HCT116 (cell line): Measurements from ENCODE around the gene POLA1. TPM values are rescaled to one million over a fixed set of nuclear protein-coding genes. Genes with fewer than 3 reads are reported as not detected.

Experiments used
- ATAC-seq: fragments of 200-7000 bp; cut with Tn5 transposase; 2 replicates; pipeline ENCODE4 v1.9.1; 2020; ENCODE audit warnings: mild to moderate bottlenecking, moderate library complexity
- BruUV-seq: library from RNA; stranded (reverse); fragments of 400-500 nt; replicated peaks from 2 replicates; lab custom pipeline; 2021; lab: Mats Ljungman, UMichigan
- CTCF ChIA-PET: fragments of 300-600 bp; sonication (Branson Sonifier 250); formaldehyde crosslinking; loops from one replicate; lab custom pipeline; 2021; ENCODE audit warnings: antibody characterized with exemption; lab: Charles Lee
- POLR2A ChIA-PET: fragments of 300-600, 350-600 bp; sonication (Branson Sonifier 250); formaldehyde crosslinking; loops from one replicate; lab custom pipeline; 2021; ENCODE audit warnings: antibody characterized with exemption; lab: Charles Lee
- RAD21 ChIA-PET, 2 experiments: fragments of 300-600 bp; sonication (Branson Sonifier 250); formaldehyde crosslinking; loops; one replicate each; lab custom pipeline; 2023; ENCODE audit warnings: low total read pairs in 2 of 2; ENCODE audit not compliant: uncharacterized antibody in 2 of 2, unreplicated experiment in 2 of 2, low non-redundant PET in 1 of 2; lab: Charles Lee
- DNase-seq: peaks from one replicate; pipeline ENCODE4 v3.0.0-alpha.2; 2010; ENCODE audit warnings: low read depth, low spot score
- H2AFZ ChIP-seq: fragments of 200-600 bp; shearing (Covaris generic), sonication (generic); 2 replicates; pipeline ENCODE4 v1.6.1; 2017; ENCODE audit warnings: low read depth, mixed run types, mixed read lengths, antibody characterized with exemption, low read length; ENCODE audit not compliant: poor library complexity, severe bottlenecking
- H3K27ac ChIP-seq: 2 replicates; pipeline ENCODE4 v1.5.1; 2012; ENCODE audit warnings: low read depth, low read length
- H3K27me3 ChIP-seq: fragments of 200-600 bp; sonication (generic); 2 replicates; pipeline ENCODE4 v1.6.1; 2016; ENCODE audit warnings: mixed run types, low read length, mixed read lengths; ENCODE audit not compliant: insufficient read depth
- H3K36me3 ChIP-seq, 2 experiments: fragments of 200-500 bp in 1 of 2; fragments of 200-600 bp in 1 of 2; sonication (Bioruptor generic) in 1 of 2; sonication (generic) in 1 of 2; 2 replicates each; pipeline versions ENCODE4 v1.5.1 to v1.6.1; 2014 to 2016; ENCODE audit warnings: low read length in 2 of 2, inconsistent platforms in 1 of 2, mixed read lengths in 1 of 2, mixed run types in 1 of 2; ENCODE audit not compliant: insufficient read depth in 2 of 2, control insufficient read depth in 1 of 2
- H3K4me1 ChIP-seq, 2 experiments: fragments of 200-600 bp in 1 of 2; sonication (generic) in 1 of 2; 2 replicates each; pipeline versions ENCODE4 v1.5.1 to v1.6.1; 2012 to 2017; ENCODE audit warnings: low read length in 2 of 2, inconsistent platforms in 1 of 2, mild to moderate bottlenecking in 1 of 2, mixed read lengths in 1 of 2, mixed run types in 1 of 2, moderate library complexity in 1 of 2; ENCODE audit not compliant: insufficient read depth in 2 of 2, control insufficient read depth in 1 of 2
- H3K4me2 ChIP-seq: fragments of 200-600 bp; sonication (generic); 2 replicates; pipeline ENCODE4 v1.6.1; 2017; ENCODE audit warnings: mixed run types, low read length, mixed read lengths
- H3K4me3 ChIP-seq, 2 experiments: fragments of 200-600 bp in 1 of 2; sonication (generic) in 1 of 2; replicated peaks in 1 of 2; 2 replicates each; pipeline ENCODE4 v1.5.1; 2011 to 2016; ENCODE audit warnings: low read length in 2 of 2, control low read depth in 1 of 2, low read depth in 1 of 2, mild to moderate bottlenecking in 1 of 2, mixed read lengths in 1 of 2, mixed run types in 1 of 2
- H3K79me2 ChIP-seq: fragments of 200-600 bp; sonication (generic); 2 replicates; pipeline ENCODE4 v1.6.1; 2017; ENCODE audit warnings: mild to moderate bottlenecking, mixed run types, low read length, moderate library complexity, mixed read lengths; ENCODE audit not compliant: insufficient read depth
- H3K9ac ChIP-seq: fragments of 200-600 bp; sonication (generic); 2 replicates; pipeline ENCODE4 v1.6.1; 2016; ENCODE audit warnings: low read length, mixed read lengths
- H3K9me2 ChIP-seq: fragments of 200-600 bp; sonication (generic), shearing (Covaris generic); 2 replicates; pipeline ENCODE4 v1.6.1; 2017; ENCODE audit warnings: mixed run types, mild to moderate bottlenecking, moderate library complexity; ENCODE audit not compliant: insufficient read depth
- H3K9me3 ChIP-seq, 2 experiments: fragments of 200-500 bp in 1 of 2; fragments of 200-600 bp in 1 of 2; sonication (Bioruptor generic) in 1 of 2; sonication (generic) in 1 of 2; 2 replicates each; pipeline ENCODE4 v1.6.1; 2014 to 2017; ENCODE audit warnings: low read length in 2 of 2, mixed read lengths in 2 of 2, inconsistent platforms in 1 of 2, low read depth in 1 of 2, mild to moderate bottlenecking in 1 of 2, mixed run types in 1 of 2, moderate library complexity in 1 of 2; ENCODE audit not compliant: control insufficient read depth in 1 of 2, insufficient read depth in 1 of 2
- H4K20me1 ChIP-seq: fragments of 200-600 bp; sonication (generic), shearing (Covaris generic); 2 replicates; pipeline ENCODE4 v1.6.1; 2017; ENCODE audit warnings: mixed run types, mild to moderate bottlenecking, moderate library complexity; ENCODE audit not compliant: insufficient read depth
- ELF1 ChIP-seq: IDR thresholded peaks from 2 replicates; pipeline ENCODE4 v1.6.1; 2012; ENCODE audit warnings: low read depth, borderline replicate concordance
- FOSL1 ChIP-seq: IDR thresholded peaks from 2 replicates; pipeline ENCODE4 v1.6.1; 2012; ENCODE audit warnings: low read depth
- JUND ChIP-seq: IDR thresholded peaks from 2 replicates; pipeline ENCODE4 v1.6.1; 2012
- YY1 ChIP-seq: IDR thresholded peaks from 2 replicates; pipeline ENCODE4 v1.6.1; 2011; ENCODE audit warnings: low read length, low read depth, moderate library complexity, mild to moderate bottlenecking; ENCODE audit not compliant: insufficient replicate concordance; ENCODE audit errors: extremely low read depth
- intact Hi-C: fragments of 100-400 bp; cut with micrococcal nuclease; formaldehyde crosslinking; loops from 2 replicates; pipeline ENCODE4 v1.10.0; 2022
- total RNA-seq: library from RNA; stranded (reverse); gene quantifications from one replicate; pipeline ENCODE4 v1.2.1, GENCODE V29; 2021; ENCODE audit not compliant: unreplicated experiment
- TF ChIP-seq, protein P1 (sequence below): IDR thresholded peaks from 2 replicates; pipeline ENCODE4 v1.6.1; 2012
- TF ChIP-seq, protein P2 (sequence below): IDR thresholded peaks from 2 replicates; pipeline ENCODE4 v1.6.1; 2012
- TF ChIP-seq, protein P3 (sequence below), 3 experiments: fragments of 200-600 bp in 1 of 3; sonication (generic) in 1 of 3; IDR thresholded peaks in 2 of 3; conservative IDR thresholded peaks in 1 of 3; 2 replicates each; pipeline ENCODE4 v1.5.1; 2012 to 2017; ENCODE audit warnings: low read depth in 2 of 3, low read length in 2 of 3, antibody characterized with exemption in 1 of 3, borderline replicate concordance in 1 of 3, control low read depth in 1 of 3, mild to moderate bottlenecking in 1 of 3, mixed read lengths in 1 of 3, mixed run types in 1 of 3, moderate library complexity in 1 of 3; ENCODE audit not compliant: insufficient read depth in 1 of 3

The POLA1 gene
- total RNA-seq, 1 experiment from 2014 or later: 27.0 TPM

DNA sequence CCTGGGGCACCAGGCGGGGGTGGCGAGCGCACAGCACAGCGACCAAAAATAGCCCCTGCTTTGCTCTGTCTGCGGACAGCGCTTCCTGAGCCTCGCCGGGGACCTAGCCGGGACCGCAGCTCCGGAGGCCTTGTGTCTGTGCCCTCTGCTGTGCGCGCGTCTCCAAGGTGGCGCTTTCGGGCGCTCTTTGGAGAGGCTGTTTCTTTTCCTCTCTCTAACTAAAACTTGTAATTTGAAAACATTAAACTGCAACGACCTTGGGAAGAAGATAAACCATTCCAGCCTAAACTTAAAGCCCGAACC, 318.7 kb downstream of the POLA1 start:
- intact Hi-C loops: no loop called here
- Histone ChIP-seq H3K4me3 (no peak overlapping the region), H4K20me1 (no peaks in the 10 kb centered on the region), H3K9ac (no peak overlapping the region), H3K27ac (no peak overlapping the region), H3K9me3 (no peaks in the 10 kb centered on the region), H3K27me3 (no peaks in the 10 kb centered on the region), H3K4me1 (peaks cover 4 to 8% of the 10 kb centered on the region in 2 experiments; a peak in 2 of 4 replicates), H2AFZ (no peak overlapping the region), H3K9me2 (no peaks in the 10 kb centered on the region), H3K36me3 (no peaks in the 10 kb centered on the region), H3K79me2 (no peaks in the 10 kb centered on the region), H3K4me2 (no peak overlapping the region)
- TF ChIP-seq, protein P1, sequence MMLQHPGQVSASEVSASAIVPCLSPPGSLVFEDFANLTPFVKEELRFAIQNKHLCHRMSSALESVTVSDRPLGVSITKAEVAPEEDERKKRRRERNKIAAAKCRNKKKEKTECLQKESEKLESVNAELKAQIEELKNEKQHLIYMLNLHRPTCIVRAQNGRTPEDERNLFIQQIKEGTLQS: no peak
- TF ChIP-seq, protein P2, sequence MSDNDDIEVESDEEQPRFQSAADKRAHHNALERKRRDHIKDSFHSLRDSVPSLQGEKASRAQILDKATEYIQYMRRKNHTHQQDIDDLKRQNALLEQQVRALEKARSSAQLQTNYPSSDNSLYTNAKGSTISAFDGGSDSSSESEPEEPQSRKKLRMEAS: no peak
- TF ChIP-seq YY1: no peak
- no peak for TF ChIP-seq JUND
- TF ChIP-seq, protein P3, sequence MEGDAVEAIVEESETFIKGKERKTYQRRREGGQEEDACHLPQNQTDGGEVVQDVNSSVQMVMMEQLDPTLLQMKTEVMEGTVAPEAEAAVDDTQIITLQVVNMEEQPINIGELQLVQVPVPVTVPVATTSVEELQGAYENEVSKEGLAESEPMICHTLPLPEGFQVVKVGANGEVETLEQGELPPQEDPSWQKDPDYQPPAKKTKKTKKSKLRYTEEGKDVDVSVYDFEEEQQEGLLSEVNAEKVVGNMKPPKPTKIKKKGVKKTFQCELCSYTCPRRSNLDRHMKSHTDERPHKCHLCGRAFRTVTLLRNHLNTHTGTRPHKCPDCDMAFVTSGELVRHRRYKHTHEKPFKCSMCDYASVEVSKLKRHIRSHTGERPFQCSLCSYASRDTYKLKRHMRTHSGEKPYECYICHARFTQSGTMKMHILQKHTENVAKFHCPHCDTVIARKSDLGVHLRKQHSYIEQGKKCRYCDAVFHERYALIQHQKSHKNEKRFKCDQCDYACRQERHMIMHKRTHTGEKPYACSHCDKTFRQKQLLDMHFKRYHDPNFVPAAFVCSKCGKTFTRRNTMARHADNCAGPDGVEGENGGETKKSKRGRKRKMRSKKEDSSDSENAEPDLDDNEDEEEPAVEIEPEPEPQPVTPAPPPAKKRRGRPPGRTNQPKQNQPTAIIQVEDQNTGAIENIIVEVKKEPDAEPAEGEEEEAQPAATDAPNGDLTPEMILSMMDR (IDR thresholded peaks at IDR 0.05 in 2 of 3, conservative IDR thresholded peaks at IDR 0.05 in 1 of 3; ENCODE audit: borderline replicate concordance in 1 of 3, insufficient read depth in 1 of 3, low read depth in 2 of 3, low read length in 2 of 3): no peak
- TF ChIP-seq FOSL1: no peak
- no peak for TF ChIP-seq ELF1
- DNase-seq (no peak), ATAC-seq (no peak)
- RAD21 ChIA-PET: no interaction called here
- POLR2A ChIA-PET: no interaction called here
- no TSS peak for BruUV-seq
- CTCF ChIA-PET: no interaction called here
